Endodermal cell (in vitro differentiated cells): ENCODE results near the gene PSMB11. TPM values are rescaled to one million over a fixed set of nuclear protein-coding genes. Genes with fewer than 3 reads are reported as not detected.

Experiments used
- DNase-seq: peaks from one replicate; pipeline ENCODE4 v3.0.0-alpha.2; 2017
- H3K27ac ChIP-seq: 2 replicates; pipeline ENCODE4 v1.5.1; 2013; ENCODE audit warnings: mild to moderate bottlenecking, low read depth, low read length, moderate library complexity
- H3K27me3 ChIP-seq: 2 replicates; pipeline ENCODE4 v1.6.1; 2013; ENCODE audit warnings: mild to moderate bottlenecking, low read length, moderate library complexity; ENCODE audit not compliant: insufficient read depth, control insufficient read depth, poor library complexity, severe bottlenecking
- H3K36me3 ChIP-seq: 2 replicates; pipeline ENCODE4 v1.7.0; 2013; ENCODE audit warnings: mild to moderate bottlenecking, low read length, moderate library complexity; ENCODE audit not compliant: control insufficient read depth, insufficient read depth
- H3K4me1 ChIP-seq: one replicate; pipeline ENCODE4 v1.7.0; 2013; ENCODE audit warnings: low read length; ENCODE audit not compliant: control insufficient read depth, insufficient read depth
- H3K4me3 ChIP-seq: 2 replicates; pipeline ENCODE4 v1.5.1; 2013; ENCODE audit warnings: mild to moderate bottlenecking, low read length, moderate library complexity
- H3K9ac ChIP-seq: 2 replicates; pipeline ENCODE4 v1.6.1; 2013; ENCODE audit warnings: mild to moderate bottlenecking, low read length, moderate library complexity; ENCODE audit not compliant: poor library complexity, severe bottlenecking; ENCODE audit errors: extremely low read depth
- H3K9me3 ChIP-seq: 2 replicates; pipeline ENCODE4 v1.6.1; 2013; ENCODE audit warnings: mild to moderate bottlenecking, low read length, moderate library complexity; ENCODE audit not compliant: control insufficient read depth
- H3K27ac Mint-ChIP-seq: 2 replicates; pipeline ENCODE4 v1.8.0; 2020; ENCODE audit warnings: mixed read lengths
- H3K27me3 Mint-ChIP-seq: 2 replicates; pipeline ENCODE4 v1.8.0; 2021; ENCODE audit warnings: mild to moderate bottlenecking, mixed read lengths; ENCODE audit not compliant: insufficient read depth
- H3K36me3 Mint-ChIP-seq: 2 replicates; pipeline ENCODE4 v1.8.0; 2020; ENCODE audit warnings: low read depth, mixed read lengths
- H3K4me1 Mint-ChIP-seq: 2 replicates; pipeline ENCODE4 v1.8.0; 2020; ENCODE audit warnings: mixed read lengths
- H3K4me3 Mint-ChIP-seq: 2 replicates; pipeline ENCODE4 v1.8.0; 2020; ENCODE audit warnings: mild to moderate bottlenecking, moderate library complexity, mixed read lengths
- H3K9me3 Mint-ChIP-seq: 2 replicates; pipeline ENCODE4 v1.8.0; 2020; ENCODE audit warnings: mild to moderate bottlenecking, mixed read lengths
- CTCF ChIP-seq: fragments of 200-600 bp; sonication (generic); conservative IDR thresholded peaks from 2 replicates; pipeline ENCODE4 v1.5.0; 2021; ENCODE audit warnings: antibody characterized with exemption, mild to moderate bottlenecking
- WGBS, 2 experiments: methylation state at CpG; one replicate each; pipeline versions ENCODE4 v1.1.5 to v1.1.7; 2013; ENCODE audit warnings: missing lambda C conversion rate in 2 of 2, mixed read lengths in 1 of 2; ENCODE audit not compliant: insufficient coverage in 1 of 2, insufficient read length in 1 of 2; 5-methylcytosine and 5-hydroxymethylcytosine counted together
- total RNA-seq, 2 donors: library from RNA; stranded (reverse); fragmentation: NEBNext Ultra II Directional in 1 of 2; extraction: Animal tissue kit (Norgen Biotek cat#: 25700) in 1 of 2; gene quantifications; 2 replicates in 1 of 2; 3 replicates in 1 of 2; pipeline ENCODE4 v1.2.1, GENCODE V29; 2021

The PSMB11 gene
- total RNA-seq, 2 donors from 2014 or later = not detected

GRCh38 chr14:23085458-23085857, 43.4 kb downstream of the PSMB11 start:
- no peak for DNase-seq
- peaks cover 9% of the 10 kb centered on the region for H3K4me1 Mint-ChIP-seq
- WGBS, 2 experiments = 94 to 96% methylated on average over 3 of the region's 3 CpGs
- TF ChIP-seq CTCF = no peak
- peaks cover 72% of the 10 kb centered on the region for H3K36me3 Mint-ChIP-seq
- H3K27ac Mint-ChIP-seq = no peak overlapping the region
- Histone ChIP-seq H3K9me3 (no peaks in the 10 kb centered on the region), H3K4me3 (no peak overlapping the region), H3K36me3 (peaks cover 96% of the 10 kb centered on the region), H3K27ac (no peak overlapping the region), H3K4me1 (no peaks in the 10 kb centered on the region), H3K9ac (no peak overlapping the region), H3K27me3 (no peaks in the 10 kb centered on the region)
- H3K9me3 Mint-ChIP-seq = no peaks in the 10 kb centered on the region
- H3K4me3 Mint-ChIP-seq = no peak overlapping the region
- no peaks in the 10 kb centered on the region for H3K27me3 Mint-ChIP-seq

GRCh38 chr14:23086565-23086964, 44.6 kb downstream of the PSMB11 start:
- no peak for DNase-seq
- Mint-ChIP-seq H3K4me3 (no peak overlapping the region), H3K4me1 (peaks cover 9% of the 10 kb centered on the region), H3K9me3 (no peaks in the 10 kb centered on the region), H3K36me3 (peaks cover 70% of the 10 kb centered on the region), H3K27me3 (no peaks in the 10 kb centered on the region), H3K27ac (no peak overlapping the region)
- Histone ChIP-seq H3K4me3 (no peak overlapping the region), H3K4me1 (no peaks in the 10 kb centered on the region), H3K36me3 (peaks cover 96% of the 10 kb centered on the region), H3K9me3 (no peaks in the 10 kb centered on the region), H3K27me3 (no peaks in the 10 kb centered on the region), H3K27ac (no peak overlapping the region), H3K9ac (no peak overlapping the region)
- no peak for TF ChIP-seq CTCF
- 86 to 91% methylated on average over 1 of the region's 1 CpG for WGBS, 2 experiments

GRCh38 chr14:23089498-23090253, 47.7 kb downstream of the PSMB11 start:
- no peak overlapping the region for H3K27ac ChIP-seq
- no peaks in the 10 kb centered on the region for H3K9me3 ChIP-seq
- Mint-ChIP-seq H3K4me3 (no peak overlapping the region), H3K4me1 (peaks cover 25% of the 10 kb centered on the region), H3K27me3 (no peaks in the 10 kb centered on the region), H3K9me3 (no peaks in the 10 kb centered on the region), H3K27ac (no peak overlapping the region), H3K36me3 (peaks cover 67% of the 10 kb centered on the region)
- no peak for DNase-seq
- H3K4me1 ChIP-seq = no peaks in the 10 kb centered on the region
- WGBS, 2 experiments = 95 to 96% methylated on average over 7 to 12 of the region's 12 CpGs
- no peak overlapping the region for H3K4me3 ChIP-seq
- peaks cover 90% of the 10 kb centered on the region for H3K36me3 ChIP-seq
- no peak for TF ChIP-seq CTCF
- no peaks in the 10 kb centered on the region for H3K27me3 ChIP-seq
- no peak overlapping the region for H3K9ac ChIP-seq
